Neural cell (in vitro differentiated cells): ENCODE data around the gene DHRS4L2.
"Not testable (repeated sequence)": the region's sequence is repeated elsewhere in the genome, so short reads cannot be mapped to it uniquely, and the experiment has no call there.

ENCODE experiments used
- POLR2AphosphoS5 ChIP-seq: IDR thresholded peaks from 2 replicates; pipeline ENCODE4 v1.6.1; 2012
- TF ChIP-seq, protein P1 (sequence below): fragments of 450-650 bp; IDR thresholded peaks from 2 replicates; pipeline ENCODE4 v1.5.1; 2014; ENCODE audit warnings: antibody characterized with exemption, mild to moderate bottlenecking, moderate library complexity; ENCODE audit not compliant: poor library complexity, severe bottlenecking

DNA sequence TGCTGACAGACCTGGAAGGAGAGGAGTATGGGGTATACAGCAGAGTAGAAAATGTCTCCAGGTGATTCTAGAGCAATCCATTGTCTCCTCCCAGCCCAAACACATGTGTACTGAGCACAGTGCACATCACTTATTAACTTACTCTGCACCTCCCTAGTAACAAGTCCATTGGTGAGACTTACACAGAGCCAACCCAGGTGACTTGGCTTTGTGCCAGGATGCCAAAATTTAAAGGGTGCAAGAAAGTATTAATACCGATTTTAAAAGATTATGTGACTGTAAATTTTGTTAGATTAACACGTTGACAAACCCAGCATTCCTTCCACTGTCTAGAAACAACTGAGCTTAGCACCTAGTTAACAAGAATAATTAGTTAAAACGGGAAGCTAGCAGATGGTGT is 4.3 kb downstream of the DHRS4L2 start:
- not testable (repeated sequence) for TF ChIP-seq POLR2AphosphoS5
- TF ChIP-seq, protein P1, sequence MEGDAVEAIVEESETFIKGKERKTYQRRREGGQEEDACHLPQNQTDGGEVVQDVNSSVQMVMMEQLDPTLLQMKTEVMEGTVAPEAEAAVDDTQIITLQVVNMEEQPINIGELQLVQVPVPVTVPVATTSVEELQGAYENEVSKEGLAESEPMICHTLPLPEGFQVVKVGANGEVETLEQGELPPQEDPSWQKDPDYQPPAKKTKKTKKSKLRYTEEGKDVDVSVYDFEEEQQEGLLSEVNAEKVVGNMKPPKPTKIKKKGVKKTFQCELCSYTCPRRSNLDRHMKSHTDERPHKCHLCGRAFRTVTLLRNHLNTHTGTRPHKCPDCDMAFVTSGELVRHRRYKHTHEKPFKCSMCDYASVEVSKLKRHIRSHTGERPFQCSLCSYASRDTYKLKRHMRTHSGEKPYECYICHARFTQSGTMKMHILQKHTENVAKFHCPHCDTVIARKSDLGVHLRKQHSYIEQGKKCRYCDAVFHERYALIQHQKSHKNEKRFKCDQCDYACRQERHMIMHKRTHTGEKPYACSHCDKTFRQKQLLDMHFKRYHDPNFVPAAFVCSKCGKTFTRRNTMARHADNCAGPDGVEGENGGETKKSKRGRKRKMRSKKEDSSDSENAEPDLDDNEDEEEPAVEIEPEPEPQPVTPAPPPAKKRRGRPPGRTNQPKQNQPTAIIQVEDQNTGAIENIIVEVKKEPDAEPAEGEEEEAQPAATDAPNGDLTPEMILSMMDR, result not testable (repeated sequence)
